Gastrocnemius medialis (tissue), 4 donors: ENCODE results near the gene CTNNA2. TPM values are rescaled to one million over a fixed set of nuclear protein-coding genes. Genes with fewer than 3 reads are reported as not detected.

ENCODE experiments used
- ATAC-seq, 2 donors: fragments of 150-250 bp; one replicate each; pipeline ENCODE4 v1.9.1; 2016
- DNase-seq, 2 donors: peaks; one replicate each; pipeline ENCODE4 v3.0.0-alpha.2; 2019
- H3K27ac ChIP-seq, 4 donors: fragments of 200-600 bp; sonication (generic); 1 replicate in 1 of 4; 2 replicates in 3 of 4; pipeline ENCODE4 v1.5.1; 2016 to 2018; ENCODE audit warnings: mild to moderate bottlenecking in 2 of 4, moderate library complexity in 1 of 4
- H3K27me3 ChIP-seq, 3 donors: fragments of 200-600 bp; sonication (generic) in 2 of 3; 1 replicate in 1 of 3; 2 replicates in 2 of 3; pipeline versions ENCODE4 v1.5.1 to v1.6.0; 2016 to 2019; ENCODE audit warnings: mild to moderate bottlenecking in 1 of 3, moderate library complexity in 1 of 3
- H3K36me3 ChIP-seq, 2 donors: fragments of 200-600 bp; sonication (generic) in 1 of 2; one replicate each; pipeline ENCODE4 v1.5.1; 2017 to 2018
- H3K4me1 ChIP-seq, 2 donors: fragments of 200-600 bp; sonication (generic) in 1 of 2; one replicate each; pipeline ENCODE4 v1.5.1; 2016 to 2017; ENCODE audit warnings: mild to moderate bottlenecking in 2 of 2
- H3K4me3 ChIP-seq, 4 donors: fragments of 200-600 bp; sonication (generic) in 3 of 4; 1 replicate in 1 of 4; 2 replicates in 3 of 4; pipeline ENCODE4 v1.5.1; 2016 to 2019; ENCODE audit warnings: mild to moderate bottlenecking in 2 of 4
- H3K9me3 ChIP-seq, 3 donors: fragments of 200-600 bp; sonication (generic) in 2 of 3; 1 replicate in 1 of 3; 2 replicates in 2 of 3; pipeline ENCODE4 v1.5.1; 2016 to 2019
- CTCF ChIP-seq, 5 experiments: fragments of 450-650 bp in 3 of 5; fragments of 200-600 bp in 2 of 5; sonication (generic) in 2 of 5; IDR thresholded peaks in 4 of 5; conservative IDR thresholded peaks in 1 of 5; 1 replicate in 4 of 5; 2 replicates in 1 of 5; pipeline ENCODE4 v1.5.1; 2016 to 2019; ENCODE audit warnings: antibody characterized with exemption in 5 of 5, mild to moderate bottlenecking in 3 of 5, moderate library complexity in 3 of 5
- POLR2A ChIP-seq, 2 donors: fragments of 450-650 bp; IDR thresholded peaks; one replicate each; pipeline ENCODE4 v1.6.1; 2017; ENCODE audit warnings: antibody characterized with exemption in 2 of 2, mild to moderate bottlenecking in 2 of 2, moderate library complexity in 2 of 2
- in situ Hi-C, 4 donors: fragments of 200-750 bp; cut with MboI; loops; one replicate each; pipeline versions ENCODE4 v1.15.0 to v1.8.0; 2017; ENCODE audit warnings: low sequenced_read_pairs in 4 of 4
- intact Hi-C: fragments of 100-400 bp; cut with DNase I; formaldehyde crosslinking; loops from one replicate; pipeline ENCODE4 v1.15.1; 2023; ENCODE audit warnings: low total_unique reads
- total RNA-seq, 4 donors: library from RNA; depleted of rRNA; stranded (reverse); fragments of >200 nt; gene quantifications; one replicate each; pipeline versions ENCODE4 v1.1.0 to v1.2.3, GENCODE V29; 2016

Gene CTNNA2
- total RNA-seq, 4 donors from 2014 or later, result not detected

DNA sequence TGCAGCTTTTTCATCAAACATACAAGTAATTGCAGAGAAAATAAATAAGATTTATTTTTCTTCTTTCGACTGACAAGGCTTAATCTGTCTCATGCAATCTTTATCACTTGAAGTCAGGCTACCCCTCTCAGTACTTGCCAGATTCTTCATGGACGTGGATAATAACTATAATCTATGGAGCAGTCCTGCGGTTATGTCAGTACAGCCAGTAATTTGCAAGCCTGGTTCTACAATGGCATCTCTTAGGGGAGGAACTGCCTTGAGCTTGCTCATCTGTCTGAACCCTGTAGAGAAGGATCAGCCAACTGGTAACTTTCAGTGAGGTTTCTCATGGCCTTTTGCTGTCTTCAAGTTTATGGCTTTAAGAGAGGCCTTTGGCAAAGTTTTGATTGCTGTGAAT is 827.2 kb downstream of the CTNNA2 start:
- no peaks in the 10 kb centered on the region for H3K9me3 ChIP-seq
- no peak overlapping the region for H3K4me3 ChIP-seq
- intact Hi-C loops (no loop called here), in situ Hi-C loops (no loop called here)
- ATAC-seq, result no peak
- TF ChIP-seq POLR2A (IDR thresholded peaks at IDR 0.05) (no peak), CTCF (IDR thresholded peaks at IDR 0.05 in 4 of 5, conservative IDR thresholded peaks at IDR 0.05 in 1 of 5) (no peak)
- no peaks in the 10 kb centered on the region for H3K36me3 ChIP-seq
- no peak for DNase-seq
- H3K4me1 ChIP-seq, result no peaks in the 10 kb centered on the region
- H3K27me3 ChIP-seq, result no peaks in the 10 kb centered on the region
- H3K27ac ChIP-seq, result no peak overlapping the region

DNA sequence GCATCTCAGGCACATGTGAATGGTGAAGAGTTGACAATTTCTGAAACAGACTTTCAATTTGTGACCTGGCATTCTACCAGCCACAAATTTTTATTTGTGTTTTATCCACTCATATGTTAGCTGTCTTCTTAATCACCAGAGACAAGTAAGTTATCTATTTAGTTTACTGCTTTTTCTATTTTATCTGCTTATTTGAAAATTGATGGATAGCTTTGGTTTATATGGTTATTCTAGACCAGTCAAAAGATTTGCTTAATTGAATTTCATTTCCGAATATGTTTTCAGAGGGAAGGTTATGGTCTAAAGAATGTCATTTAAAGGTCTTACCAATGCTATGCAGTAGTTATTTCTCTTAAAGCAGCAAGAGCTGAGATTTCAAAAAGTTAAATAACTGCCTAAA is 835.2 kb downstream of the CTNNA2 start:
- no peak overlapping the region for H3K4me3 ChIP-seq
- DNase-seq (no peak), ATAC-seq (no peak)
- intact Hi-C loops, result no loop called here
- no peaks in the 10 kb centered on the region for H3K4me1 ChIP-seq
- no peak for TF ChIP-seq POLR2A (IDR thresholded peaks at IDR 0.05)
- TF ChIP-seq CTCF (IDR thresholded peaks at IDR 0.05 in 4 of 5, conservative IDR thresholded peaks at IDR 0.05 in 1 of 5), result no peak
- no peaks in the 10 kb centered on the region for H3K27me3 ChIP-seq
- no peaks in the 10 kb centered on the region for H3K36me3 ChIP-seq
- no peak overlapping the region for H3K27ac ChIP-seq
- in situ Hi-C loops, result no loop called here
- H3K9me3 ChIP-seq, result no peaks in the 10 kb centered on the region

DNA sequence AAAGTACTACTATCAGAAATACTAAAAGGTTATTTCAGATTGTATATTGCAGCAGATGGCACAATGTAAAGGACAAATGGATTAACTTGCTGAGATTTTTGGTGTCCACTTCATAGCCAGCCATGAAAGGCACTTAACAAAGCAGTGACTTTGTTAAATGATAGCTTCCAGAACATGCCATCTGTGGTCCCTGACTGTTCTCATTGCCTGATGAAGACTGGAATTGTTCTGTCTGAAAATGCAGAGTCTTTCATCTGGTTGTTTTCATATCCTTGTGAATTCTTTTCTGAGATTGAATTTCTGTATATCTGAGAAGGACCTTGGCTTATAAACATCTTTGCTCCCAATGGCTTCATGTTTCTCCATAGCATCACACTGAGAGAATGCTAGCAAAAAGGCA is 836.1 kb downstream of the CTNNA2 start:
- ATAC-seq, result no peak

GRCh38 chr2:80351231-80351630 is 838.4 kb downstream of the CTNNA2 start:
- no peak overlapping the region for H3K27ac ChIP-seq
- H3K9me3 ChIP-seq, result no peaks in the 10 kb centered on the region
- TF ChIP-seq POLR2A (IDR thresholded peaks at IDR 0.05) (no peak), CTCF (IDR thresholded peaks at IDR 0.05 in 4 of 5, conservative IDR thresholded peaks at IDR 0.05 in 1 of 5) (no peak)
- no peaks in the 10 kb centered on the region for H3K4me1 ChIP-seq
- H3K27me3 ChIP-seq, result no peaks in the 10 kb centered on the region
- H3K36me3 ChIP-seq, result no peaks in the 10 kb centered on the region
- in situ Hi-C loops, result no loop called here
- no peak overlapping the region for H3K4me3 ChIP-seq
- ATAC-seq (no peak), DNase-seq (no peak)
- intact Hi-C loops, result no loop called here

More for the DNA sequence above, 836.1 kb downstream of the CTNNA2 start:
- Histone ChIP-seq H3K27ac (no peak overlapping the region), H3K4me3 (no peak overlapping the region), H3K4me1 (no peaks in the 10 kb centered on the region), H3K9me3 (no peaks in the 10 kb centered on the region), H3K36me3 (no peaks in the 10 kb centered on the region), H3K27me3 (no peaks in the 10 kb centered on the region)
- TF ChIP-seq CTCF (IDR thresholded peaks at IDR 0.05 in 4 of 5, conservative IDR thresholded peaks at IDR 0.05 in 1 of 5) (no peak), POLR2A (IDR thresholded peaks at IDR 0.05) (no peak)
- intact Hi-C loops, result no loop called here
- in situ Hi-C loops, result no loop called here
- no peak for DNase-seq

- Histone ChIP-seq H3K36me3 (no peaks in the 10 kb centered on the region), H3K4me3 (no peak overlapping the region), H3K27ac (no peak overlapping the region), H3K9me3 (no peaks in the 10 kb centered on the region), H3K27me3 (no peaks in the 10 kb centered on the region), H3K4me1 (no peaks in the 10 kb centered on the region)
- TF ChIP-seq POLR2A (IDR thresholded peaks at IDR 0.05), result no peak
- TF ChIP-seq CTCF (IDR thresholded peaks at IDR 0.05 in 4 of 5, conservative IDR thresholded peaks at IDR 0.05 in 1 of 5), result no peak
- intact Hi-C loops (no loop called here), in situ Hi-C loops (no loop called here)
- ATAC-seq (no peak), DNase-seq (no peak)
These were observed 842.0 kb downstream of the CTNNA2 start for GRCh38 chr2:80354858-80355257.
